Measurements from ENCODE around the gene CLSTN1.
A peak's percentile ranks its signal among the peaks of the same experiment; 100 is the strongest.

CLSTN1 gene

DNA sequence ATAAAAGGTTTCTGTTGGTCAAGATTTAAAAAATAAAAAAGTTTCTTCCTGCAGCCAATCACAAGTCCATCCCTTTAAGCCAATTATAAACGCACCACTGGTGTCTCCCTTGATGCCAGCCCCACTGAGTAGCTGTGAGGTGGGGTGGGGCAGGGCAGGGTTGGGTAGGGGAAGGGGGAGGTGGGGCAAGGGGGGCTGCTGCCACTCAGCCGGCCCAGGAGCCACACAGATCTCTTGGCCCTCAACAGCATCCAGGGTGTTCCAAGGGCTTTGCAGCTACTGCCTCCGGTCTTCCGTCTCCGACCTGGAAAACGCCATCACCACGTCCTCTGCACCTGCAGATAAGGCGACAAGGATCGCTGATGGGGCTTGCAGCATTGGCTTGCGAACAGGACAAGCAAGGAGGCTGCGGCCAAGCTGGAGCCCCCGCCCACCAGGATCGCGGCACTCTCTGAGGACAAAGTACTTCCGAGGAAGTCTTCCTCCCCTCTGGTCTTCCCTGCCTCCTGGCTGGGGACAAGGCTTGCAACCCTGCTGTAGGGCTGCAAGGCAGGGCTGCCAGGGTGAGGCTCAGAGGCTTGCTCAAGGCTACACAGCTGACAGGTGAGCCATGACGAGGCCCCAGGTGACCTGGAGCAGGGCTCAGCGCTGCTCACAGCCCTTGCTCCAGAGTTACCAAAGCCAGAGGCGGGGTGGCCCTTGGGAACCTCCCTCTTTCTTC, 26.8 kb upstream of the CLSTN1 start:
- DNase-seq, result no peak

DNA sequence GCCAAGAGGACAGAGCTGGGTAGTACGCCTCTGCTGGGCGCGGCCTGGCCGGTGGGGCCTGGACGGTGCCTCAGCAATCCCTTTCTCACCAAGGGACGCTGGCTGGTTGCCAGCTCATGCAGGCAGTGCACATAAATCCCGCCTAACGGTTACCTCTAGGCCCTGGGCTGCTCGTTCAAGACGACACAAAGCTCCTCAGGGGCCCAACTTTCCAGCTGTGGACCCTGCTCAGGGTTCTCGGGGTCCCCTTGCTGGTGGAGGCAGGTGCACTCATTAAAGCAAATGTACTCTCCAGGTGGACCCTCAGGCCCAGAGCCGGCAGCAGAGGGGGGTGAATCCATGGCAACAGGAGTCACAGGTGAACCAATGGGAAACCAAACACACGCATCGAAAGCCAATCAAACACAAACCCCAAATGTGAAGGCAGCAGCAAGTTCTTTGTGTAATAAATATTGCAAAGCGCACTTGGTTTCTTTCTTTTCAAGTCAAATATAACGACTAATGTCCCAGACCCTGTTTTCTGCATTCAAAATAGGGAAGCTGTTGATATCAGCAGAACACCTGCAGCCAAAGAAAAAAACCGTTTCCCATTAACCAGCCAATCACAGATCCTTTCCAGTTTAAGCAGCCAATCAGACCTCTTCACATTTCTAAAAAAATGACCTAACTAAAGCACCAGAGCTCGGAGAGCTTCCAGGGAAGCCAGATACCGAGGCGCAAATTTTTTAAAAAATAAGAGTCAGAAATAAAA, 26.1 kb upstream of the CLSTN1 start:
- DNase-seq, result no peak

DNA sequence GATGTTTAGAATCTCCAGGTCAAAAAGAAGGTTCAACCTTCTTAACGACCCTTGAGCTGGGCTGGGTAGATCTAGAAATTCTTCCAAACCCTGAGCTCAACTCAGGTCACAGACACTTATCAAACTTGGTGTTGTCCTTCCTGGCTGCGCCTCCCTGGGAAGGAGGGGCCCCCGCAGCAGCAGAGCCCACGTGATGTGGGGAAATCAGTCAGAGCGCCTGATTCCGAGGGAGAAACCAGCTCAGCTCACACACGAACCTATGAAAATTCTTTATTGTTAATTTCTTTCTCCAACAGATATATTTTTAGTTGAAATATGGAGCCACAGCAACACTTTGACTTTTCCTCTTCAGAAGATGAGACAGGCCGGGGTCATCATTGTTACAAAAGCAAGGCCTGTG, 24.3 kb upstream of the CLSTN1 start:
- DNase-seq, result no peak

DNA sequence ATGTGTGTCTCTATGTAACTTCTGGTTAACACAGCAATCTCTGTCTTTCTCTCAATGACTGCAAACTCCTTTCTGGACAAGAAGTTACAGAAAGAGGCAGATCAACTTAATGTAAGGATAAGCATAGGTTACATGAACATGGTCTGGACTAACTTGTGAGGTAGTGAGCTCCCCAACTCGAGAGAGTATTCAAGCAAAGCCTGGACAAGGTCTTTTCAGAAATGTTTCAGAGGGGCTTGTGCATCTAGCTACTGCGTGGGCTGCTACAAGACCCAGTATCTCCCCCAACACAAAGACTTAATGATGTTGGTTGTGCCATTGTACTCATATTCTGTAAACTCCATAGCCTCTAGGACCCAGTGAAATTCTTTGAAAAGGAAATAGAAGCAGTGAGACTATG, 23.5 kb upstream of the CLSTN1 start:
- DNase-seq, result no peak

DNA sequence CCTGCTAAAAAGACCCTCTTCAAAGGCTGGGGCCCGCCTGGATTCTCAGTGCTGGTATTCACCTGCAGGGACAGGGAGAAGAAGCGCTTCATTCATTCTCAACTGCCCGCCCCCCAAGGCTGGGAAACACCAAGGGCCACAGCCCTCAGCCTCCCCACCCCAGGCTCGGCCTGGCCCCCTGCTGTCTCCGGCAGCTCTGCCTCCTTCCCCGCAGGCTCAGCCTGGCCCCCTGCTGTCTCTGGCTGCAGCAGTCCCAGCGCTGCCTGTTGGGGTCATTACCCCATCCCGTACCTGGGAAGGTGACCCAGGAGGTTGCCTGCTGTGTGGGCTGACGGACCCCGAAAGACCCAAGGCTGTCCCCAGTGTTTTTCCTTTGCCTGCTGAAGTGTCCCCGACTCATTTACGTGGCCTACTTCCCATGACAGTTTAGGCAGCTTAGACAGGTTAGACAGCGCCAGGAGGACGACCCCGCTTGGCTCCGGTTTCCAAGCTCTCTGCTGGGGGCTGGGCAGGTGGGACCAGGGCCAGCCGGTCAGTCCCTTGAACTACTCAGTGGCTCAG, 22.9 kb upstream of the CLSTN1 start:
- DNase-seq, result no peak

DNA sequence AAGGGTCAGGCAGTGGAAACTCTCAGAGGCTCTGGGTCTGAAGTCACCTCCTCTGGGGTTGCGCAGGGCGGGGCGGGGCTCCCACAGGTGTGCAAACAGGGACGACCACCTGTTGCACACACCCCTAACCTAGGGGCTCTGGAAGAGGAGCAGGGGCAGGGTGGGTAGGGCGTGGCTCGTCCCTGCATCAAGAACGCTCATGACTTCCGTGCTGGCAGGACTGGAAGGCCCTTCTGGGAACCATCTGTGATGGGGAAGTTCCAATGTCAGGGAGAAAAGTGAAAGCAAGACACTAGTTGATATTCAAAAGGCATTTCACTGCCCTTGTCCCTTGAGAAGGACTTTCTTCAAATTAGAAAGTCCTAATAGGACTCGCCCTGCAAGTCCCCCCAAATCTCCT, 22.1 kb upstream of the CLSTN1 start:
- DNase-seq, result no peak

DNA sequence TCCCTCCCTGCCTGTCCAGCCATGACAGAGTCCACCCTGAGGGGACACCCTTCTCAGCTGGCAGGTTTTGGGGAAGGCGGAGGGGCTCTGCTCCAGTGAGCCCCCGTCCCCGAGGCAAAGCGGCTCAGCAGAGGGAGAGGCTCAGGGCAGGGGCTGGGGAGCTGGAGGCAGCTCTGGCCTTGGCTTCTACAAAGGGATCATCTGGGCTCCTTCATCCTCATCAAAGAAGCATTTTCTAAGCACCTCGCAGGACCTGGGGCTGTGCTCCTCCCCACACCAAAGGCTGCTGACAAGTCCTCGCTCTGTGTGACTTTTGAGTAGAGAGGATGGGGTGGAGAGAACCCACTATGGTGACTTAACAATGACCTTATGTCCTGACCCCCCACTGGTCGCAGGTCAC, 21.0 kb upstream of the CLSTN1 start:
- no peak for DNase-seq

DNA sequence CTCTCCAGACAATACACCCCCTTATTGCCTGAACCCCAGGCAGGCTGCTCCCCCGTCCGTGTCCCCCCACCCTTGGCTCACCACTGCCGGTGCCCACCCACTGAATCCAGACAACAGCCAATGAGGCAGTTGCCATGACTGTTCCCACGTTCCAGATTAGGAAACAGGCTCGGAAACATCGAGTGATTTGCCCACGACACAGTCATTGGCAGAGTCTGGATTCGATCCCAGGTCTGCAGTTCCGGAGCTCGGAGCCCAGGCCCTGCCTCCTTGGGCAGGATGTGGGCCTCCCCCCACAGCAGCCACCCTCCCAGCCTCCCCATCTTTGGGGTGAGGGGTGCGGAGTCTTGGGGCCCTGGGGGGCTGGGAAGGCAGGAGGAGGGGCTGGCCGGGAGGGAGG, 20.3 kb upstream of the CLSTN1 start:
- no peak for DNase-seq

DNA sequence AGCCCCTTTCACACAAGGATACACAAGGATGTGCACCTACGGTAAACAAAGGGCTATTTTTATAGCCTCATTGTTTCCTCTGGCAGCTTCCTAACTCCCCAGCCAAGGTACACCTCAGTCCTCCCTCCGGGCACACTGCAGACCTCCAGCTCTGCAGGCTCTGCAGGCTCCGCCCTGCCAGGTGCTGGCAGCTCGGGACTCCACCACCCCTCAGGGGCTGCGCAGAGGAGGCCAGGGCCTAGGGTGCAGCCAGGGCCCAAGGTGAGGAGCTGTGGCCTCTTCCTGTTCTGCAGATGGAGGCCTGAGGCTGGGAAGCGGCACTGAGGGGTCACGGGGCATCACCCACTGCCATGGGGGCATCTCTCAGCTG, 19.8 kb upstream of the CLSTN1 start:
- peak; percentile 63 for DNase-seq

DNA sequence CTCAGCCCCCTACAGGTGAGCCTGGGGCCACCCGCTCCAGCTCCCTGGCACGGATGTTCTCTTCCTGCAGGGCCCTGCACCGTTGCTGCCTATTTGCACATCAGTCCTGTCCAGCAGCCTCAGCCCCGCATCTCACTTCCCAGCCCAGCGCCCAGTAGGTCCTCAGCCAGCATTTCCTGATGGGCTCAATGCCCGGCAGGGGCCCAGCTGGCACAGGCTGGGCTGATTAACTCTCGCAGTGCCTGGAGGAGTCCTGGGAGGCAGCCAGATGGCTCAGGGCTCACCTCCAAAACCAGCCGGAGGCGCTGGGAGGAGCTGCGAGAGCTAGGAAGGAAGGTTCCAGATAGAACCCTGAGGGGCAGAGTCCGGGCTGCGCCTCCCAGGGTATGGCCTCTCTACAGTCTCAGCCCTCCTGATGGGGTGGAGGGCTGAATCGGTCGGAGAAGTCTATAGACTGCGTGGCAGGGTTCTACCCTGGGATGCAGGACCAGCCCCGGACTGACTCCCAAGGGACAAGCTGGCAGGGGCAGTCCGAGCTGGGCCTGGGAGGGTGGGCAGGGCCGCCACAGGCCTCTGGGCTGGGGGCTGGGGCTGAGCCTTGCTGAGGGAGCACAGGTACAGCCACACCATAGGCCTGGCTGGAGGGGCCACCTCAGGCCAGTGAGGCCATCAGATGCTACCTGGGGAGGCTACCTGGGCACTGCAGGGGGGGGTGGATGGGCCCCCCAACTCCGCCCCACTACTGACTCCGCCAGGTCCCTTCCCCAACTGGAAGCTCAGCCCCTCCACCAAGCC, 19.2 kb upstream of the CLSTN1 start:
- DNase-seq, result no peak

DNA sequence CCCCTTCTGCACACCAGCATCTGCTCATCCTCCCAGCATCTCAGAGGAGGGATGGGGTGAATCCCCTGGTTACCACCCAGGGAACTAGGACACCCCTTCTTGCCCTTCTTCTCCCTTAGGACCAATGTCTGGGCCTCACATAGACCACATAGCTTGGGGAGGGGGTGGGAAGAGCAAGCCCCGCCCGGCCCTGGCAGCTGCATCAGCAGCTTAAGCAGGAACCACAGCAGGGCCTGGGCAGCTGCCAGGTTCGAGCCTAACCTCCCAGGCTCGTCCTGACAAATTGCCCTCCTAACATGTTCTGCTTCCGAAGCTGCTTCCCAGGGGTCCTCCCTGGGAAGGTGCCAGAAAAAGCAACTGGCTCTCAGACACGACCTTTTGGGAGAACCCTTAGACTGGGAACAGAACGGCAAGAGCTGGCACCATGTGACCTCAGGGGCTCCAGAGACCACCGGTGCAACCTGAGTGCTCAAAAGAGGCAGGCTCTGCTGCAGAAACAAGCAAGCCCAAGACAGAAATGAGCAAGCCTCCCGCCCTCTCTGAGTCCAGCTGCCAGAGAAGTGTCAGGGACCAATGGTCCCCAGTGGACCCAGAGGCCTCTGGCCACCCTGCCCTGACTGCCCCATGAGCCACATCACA, 18.4 kb upstream of the CLSTN1 start:
- DNase-seq, result no peak

DNA sequence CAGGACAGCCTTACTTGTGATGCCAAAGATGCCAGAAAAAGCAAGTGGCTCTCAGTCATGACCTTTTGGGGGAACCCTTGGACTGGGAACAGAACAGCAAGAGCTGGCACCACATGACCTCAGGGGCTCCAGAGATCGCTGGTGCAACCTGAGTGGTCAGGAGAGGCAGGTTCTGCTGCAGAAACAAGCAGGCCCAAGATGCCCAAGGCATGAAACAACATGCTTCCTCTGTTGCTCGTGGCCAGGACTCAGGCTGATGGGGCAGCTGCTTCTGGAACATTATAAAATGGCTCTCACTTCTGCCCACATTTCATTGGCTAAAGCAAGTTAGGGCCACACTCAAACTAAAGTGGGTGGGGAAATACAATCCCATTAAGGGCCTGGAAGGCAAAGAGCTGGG, 17.7 kb upstream of the CLSTN1 start:
- no peak for DNase-seq

DNA sequence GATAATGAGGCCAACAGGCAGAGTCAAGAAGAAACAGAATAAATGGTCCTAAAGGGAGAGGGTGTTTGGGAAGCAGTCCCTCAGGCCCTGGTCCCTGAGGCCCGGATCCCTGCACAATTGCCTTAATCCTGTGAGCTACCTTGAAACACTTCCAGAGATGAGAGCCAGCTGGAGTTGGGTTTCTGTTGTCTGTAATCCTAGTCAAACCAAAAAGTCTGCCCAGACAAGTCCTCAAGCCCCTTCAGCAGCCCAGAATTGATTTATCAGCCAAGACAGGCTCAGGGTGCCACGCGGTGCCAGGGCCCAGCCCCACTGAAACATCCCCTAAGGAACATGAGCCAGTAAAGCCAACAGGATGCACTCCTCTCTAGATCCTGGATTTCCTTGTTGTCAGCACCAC, 16.4 kb upstream of the CLSTN1 start:
- DNase-seq, result peak; percentile 67

DNA sequence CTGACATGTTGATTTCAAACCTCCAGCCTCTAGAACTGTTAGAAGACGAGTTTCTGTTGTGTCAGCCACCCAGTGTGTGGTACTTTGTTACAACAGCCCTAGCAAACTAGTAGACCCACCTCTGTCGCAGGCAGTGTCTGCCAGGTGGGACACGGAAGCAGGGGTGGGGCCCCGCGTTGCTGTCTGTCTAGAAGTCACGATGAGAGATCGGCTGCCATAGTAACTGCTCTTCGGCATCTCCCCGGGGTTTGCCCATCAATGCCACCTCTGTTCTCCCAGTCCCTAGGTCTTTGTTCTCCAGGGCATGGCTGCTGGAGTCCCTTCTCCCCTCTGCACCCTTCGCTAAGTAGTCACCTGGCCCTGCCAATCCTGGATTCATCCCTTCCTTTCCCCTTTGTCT, 15.2 kb upstream of the CLSTN1 start:
- no peak for DNase-seq

DNA sequence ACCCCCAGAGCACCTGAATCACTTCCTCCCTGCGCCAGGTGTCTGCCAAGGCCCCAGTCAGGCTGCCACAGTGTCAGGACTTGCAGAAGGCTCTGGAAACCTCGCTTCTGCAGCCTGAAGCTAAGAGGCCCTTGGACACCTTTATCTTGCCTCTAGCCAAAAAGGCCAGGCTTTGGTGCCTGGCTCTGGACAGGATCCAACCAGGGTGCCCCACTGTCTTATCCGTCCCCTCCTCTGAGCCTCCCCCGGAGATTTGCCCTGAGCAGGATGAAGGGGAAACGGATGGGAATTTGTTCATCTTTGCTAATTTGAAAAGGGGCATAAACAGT, 12.8 kb upstream of the CLSTN1 start:
- DNase-seq, result peak; percentile 83

DNA sequence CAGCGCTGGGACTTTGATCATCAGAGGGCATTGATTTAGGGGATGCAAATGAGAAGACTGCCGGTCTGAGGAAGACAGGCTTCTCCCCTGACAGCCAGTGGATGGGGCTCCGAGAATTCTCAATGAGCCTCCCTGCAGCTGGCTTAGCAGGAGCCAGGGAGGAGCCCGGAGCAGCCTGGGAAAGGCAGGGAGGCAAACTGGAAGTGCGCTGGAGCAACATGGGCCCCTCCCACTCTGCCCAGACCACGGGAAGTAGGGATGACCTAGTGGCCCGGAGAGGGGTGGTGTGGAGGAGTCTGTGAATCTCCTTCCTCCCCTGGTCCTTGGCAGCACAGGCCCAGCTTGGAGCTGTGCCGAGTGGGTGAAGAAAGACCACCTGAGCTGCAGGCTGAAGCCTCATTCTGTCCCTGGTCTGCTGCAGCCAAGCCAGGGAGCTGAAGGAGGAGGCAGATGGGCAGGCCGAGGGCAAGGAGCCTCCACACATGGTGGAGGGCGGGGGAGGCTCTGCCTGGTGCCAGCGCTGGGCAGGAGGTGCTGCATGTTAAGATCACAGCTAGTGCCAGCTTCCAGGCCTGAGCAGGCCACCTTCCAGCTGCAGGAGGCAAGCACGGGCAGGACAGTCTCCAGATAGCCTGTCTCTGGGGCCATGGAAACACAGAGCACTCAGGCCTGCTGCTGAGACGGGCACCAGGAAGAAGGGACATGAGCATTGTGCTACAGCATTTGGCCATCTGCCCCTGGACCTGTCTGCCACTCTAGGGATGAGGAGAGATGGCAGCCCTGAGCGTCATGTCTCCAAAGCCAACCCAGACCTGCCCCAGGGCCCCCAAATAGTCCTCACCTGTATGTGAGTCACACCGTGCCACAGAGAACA, 12.2 kb upstream of the CLSTN1 start:
- peak; percentile 81 for DNase-seq

DNA sequence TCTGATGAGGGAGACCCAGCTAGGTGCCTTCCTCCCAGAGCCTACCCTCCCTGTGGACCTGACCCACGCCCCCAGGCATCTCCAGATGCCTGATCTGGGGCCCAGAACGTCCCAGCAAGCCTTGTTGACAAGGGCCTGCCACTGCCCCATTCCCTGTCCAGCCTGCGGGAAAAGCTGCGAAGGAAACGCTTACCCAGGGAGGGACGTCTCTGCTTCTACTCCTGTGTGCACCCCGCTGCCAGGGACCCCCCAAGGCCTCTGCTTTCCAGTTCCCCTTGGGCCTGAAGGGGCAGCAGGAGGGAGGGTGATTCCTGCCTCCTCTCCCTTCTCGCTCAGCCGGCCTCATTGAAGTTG, 11.6 kb upstream of the CLSTN1 start:
- DNase-seq, result no peak

DNA sequence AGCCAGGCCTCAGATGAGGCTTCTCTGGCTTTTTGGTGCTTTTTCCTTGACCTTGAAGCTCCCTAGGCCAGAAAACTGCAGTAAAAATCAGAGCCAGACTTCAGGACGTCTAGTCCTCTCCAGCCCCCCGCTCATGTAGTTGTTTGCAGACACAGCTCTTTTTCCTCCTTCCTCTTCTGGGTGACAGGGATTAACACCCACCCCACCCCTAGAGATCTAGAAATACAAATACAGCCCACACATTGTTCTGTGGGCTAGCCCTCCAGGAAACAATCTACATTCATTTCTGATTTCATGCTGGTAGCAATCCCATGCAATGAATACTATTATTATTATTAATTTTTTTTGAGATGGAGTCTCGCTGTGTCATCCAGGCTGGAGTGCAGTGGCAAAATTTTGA, 9.9 kb upstream of the CLSTN1 start:
- no peak for DNase-seq

DNA sequence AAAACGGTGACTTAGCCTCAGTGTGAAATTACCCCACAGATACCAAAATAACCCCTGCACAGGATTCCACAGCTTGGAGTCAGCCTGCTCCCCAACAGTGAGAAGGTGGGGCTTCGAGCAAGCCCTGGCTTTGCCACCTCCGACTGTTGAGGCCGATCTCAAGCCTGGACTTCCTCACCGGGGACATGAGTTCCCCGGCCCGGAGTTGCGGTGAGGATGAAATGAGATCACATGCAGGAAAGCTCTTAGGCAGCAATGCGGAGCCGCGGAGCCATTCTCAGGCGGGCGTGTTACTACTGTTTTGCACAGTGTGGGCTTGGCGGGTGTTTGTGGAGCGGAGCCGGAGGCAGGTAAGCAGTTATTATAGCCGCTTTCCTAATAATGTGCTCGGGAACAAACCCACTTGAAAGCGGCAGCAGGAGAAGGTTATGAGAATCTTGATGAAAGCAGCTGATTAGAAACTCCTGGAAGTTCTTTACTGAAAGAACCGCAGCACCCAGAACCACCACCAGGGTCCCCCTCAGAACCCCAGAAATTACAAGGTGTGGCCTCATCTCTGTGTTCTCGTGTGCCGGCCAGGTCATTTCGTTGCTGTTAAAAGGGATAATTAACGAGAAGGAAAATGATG, 3.9 kb upstream of the CLSTN1 start:
- DNase-seq, result peak; percentile 18

DNA sequence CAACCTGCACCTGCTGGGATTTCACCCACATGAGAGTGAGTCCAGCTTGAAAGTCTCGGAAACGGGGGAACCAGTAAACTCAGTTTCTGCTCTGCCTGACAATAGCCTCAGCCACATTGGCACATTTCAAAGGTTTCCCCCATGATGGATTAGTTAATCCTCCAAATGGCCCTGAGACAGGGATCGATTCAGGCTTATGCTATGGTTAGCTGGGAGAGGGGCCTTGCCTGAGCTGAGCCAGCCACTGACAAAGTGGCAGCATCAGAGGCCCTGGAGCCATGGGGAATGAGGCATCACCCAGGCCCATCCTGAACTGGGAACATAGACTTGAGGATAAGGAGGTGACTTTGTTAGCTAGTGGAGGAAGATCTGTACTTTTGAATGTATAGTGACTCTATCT, 2.9 kb upstream of the CLSTN1 start:
- no peak for DNase-seq

DNA sequence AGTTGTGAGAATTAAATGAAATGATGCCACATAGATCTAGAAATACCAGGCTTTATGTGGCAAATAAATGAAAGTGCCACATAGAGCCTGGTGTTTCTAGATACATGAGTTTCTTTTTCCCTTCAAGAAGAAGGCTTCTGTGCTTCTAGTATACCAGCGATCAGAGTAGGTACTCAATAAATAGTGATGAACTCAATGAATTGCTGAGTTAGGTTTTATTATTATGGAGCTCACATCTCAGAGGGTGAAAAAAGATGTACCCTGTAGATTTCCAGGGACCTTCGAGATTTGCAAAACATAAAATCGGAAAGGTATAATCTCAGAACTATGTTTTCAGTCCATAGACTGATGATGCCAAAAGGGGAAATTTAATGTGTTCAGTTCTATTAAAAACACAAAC, 2.3 kb upstream of the CLSTN1 start:
- DNase-seq, result no peak

Measured in NCI-H1105 (cell line).